NCI-H446 treated with DMSO at 0.1 percent for 48 hours (cell line): ENCODE measurements around the gene CIB1.
A peak's percentile ranks its signal among the peaks of the same experiment; 100 is the strongest.

Experiments
- DNase-seq: peaks from one replicate; lab custom pipeline; 2025; lab: John Stamatoyannopoulos, UW

The CIB1 gene

DNA sequence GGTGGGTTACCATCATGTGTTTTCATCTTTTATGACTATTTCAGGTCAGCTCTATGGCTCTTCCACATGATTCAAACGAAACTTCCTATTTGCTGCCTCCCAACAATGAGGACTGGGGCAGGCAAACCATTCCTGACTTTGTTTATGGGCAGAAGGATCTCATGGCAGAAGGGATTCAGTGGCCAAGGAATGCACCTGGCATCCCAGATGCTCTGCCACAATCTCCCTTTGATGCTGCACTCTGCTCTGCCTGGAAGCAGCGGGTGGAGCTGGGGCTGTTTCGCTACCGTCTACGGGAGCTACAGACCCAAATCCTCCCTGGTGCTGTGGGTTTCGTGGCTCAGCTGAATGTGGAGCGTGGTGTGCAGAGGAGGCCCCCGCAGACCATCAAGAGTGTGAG lies 7.1 kb upstream of the CIB1 start:
- no peak for DNase-seq

DNA sequence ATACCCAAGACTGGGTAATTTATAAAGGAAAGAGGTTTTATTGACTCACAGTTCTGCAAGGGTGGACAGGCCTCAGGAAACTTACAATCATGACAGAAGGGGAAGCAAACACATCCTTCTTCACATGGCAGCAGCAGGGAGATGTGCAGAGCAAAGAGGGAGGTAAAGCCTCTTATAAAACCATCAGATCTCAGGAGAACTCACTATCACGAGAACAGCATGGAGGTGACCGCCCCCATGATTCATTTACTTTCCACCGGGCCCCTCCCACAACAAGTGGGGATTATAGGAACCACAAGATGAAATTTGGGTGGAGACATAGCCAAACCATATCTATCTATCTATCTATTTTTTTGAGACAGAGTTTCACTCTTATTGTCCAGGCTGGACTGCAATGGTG lies 5.6 kb upstream of the CIB1 start:
- DNase-seq, result no peak

GRCh38 chr15:90234096-90234988 lies 601 bp upstream of the CIB1 start, which contains the start of gene GDPGP1:
Gene GDPGP1, plus strand, starts transcription at chr15:90234209. Its CDS starts 6,700 bp downstream, at chr15:90240909.
- DNase-seq, result no peak

DNA sequence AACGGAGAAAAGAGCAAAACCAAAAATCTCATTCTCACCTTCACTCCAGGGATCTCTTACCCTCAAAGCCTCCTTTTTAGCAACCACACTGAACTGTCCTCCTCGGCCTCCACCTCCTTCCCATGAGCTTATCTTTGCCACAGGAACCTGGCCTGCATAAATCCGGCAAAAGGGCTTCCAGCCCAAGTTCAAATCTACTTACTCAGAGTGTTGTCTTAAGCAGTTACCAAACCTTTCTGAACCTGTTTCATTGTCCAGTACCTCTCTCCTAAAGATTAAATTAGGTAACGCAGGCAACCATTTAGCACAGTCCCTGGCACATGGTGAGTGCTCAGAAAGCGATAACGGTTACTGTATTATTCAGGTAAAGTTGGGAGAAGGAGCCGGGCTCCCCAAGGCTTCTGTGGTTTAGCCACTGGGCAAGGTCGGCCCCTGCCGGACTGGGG lies 777 bp downstream of the CIB1 start:
- DNase-seq, result no peak

- DNase-seq, result no peak
Measured at GRCh38 chr15:90232196-90232595, 1.5 kb downstream of the CIB1 start.

DNA sequence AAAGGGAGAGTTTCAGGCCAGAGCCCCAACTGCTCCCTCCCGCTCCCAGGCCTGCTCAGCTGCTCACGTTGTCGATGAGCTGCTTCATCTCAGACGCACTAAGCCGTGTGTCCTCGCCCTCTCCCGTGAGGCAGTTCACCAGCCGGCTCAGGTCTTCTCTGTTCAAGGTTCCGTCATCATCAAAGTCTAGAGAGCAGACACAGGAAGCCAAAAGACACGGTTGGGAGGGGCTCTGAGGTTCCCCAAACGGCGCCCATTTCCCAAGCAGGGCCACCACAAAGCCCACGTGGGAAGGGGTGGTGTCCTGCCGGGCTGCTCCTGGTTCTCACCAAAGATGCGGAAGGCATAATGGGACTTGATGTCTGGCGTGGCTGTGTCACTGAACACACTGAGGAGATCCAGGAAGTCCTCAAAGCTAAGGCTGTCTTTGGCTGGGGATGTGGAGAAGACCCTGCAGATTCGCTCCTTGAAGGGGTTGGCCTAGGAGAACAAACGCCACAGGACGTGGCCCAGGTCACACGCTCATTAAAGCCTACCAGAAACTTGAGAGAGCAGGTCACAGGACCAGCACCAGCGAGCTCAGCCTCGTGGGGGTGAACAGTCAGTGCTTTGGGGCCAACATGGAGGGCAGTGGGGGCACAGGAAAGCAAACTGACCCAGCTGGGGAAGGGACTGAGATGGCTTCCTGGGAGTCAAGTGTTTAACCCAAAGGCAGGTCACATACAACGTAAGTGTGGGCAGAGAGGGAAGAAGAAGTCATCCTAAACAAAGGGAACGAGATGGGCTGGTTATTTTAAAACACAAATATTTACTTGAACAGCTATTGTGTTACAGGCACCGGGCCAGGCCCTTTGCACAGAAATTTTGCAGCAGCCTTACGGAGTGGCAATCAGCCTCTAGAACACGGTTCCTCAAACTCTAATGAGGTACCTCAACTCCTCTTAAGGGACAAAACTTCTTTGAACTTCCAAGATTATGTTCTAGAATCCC lies 2.4 kb downstream of the CIB1 start:
- DNase-seq, result no peak

GRCh38 chr15:90230610-90231009 lies 3.1 kb downstream of the CIB1 start:
- no peak for DNase-seq

DNA sequence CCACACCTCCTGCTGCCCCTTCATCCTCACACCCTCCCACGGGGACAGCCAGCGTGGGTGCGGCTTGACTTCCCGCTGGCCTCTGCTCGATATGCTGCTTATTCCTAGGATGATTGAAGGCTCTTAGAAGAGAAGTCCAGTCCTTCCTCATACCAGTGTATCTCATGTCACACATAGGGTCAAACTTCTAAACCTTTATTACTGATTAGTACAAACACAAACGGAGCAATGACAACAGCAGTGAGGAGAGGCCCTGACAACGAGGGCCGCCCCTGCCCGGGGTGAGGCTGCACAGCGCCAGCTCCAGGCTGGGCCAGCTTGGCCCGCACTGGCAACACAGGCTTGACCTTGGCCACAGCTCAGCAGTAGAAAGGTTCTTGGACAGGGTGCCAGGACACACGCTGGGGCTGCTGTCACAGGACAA lies 3.7 kb downstream of the CIB1 start:
- no peak for DNase-seq

GRCh38 chr15:90228960-90229359 lies 4.8 kb downstream of the CIB1 start:
- DNase-seq, result no peak

DNA sequence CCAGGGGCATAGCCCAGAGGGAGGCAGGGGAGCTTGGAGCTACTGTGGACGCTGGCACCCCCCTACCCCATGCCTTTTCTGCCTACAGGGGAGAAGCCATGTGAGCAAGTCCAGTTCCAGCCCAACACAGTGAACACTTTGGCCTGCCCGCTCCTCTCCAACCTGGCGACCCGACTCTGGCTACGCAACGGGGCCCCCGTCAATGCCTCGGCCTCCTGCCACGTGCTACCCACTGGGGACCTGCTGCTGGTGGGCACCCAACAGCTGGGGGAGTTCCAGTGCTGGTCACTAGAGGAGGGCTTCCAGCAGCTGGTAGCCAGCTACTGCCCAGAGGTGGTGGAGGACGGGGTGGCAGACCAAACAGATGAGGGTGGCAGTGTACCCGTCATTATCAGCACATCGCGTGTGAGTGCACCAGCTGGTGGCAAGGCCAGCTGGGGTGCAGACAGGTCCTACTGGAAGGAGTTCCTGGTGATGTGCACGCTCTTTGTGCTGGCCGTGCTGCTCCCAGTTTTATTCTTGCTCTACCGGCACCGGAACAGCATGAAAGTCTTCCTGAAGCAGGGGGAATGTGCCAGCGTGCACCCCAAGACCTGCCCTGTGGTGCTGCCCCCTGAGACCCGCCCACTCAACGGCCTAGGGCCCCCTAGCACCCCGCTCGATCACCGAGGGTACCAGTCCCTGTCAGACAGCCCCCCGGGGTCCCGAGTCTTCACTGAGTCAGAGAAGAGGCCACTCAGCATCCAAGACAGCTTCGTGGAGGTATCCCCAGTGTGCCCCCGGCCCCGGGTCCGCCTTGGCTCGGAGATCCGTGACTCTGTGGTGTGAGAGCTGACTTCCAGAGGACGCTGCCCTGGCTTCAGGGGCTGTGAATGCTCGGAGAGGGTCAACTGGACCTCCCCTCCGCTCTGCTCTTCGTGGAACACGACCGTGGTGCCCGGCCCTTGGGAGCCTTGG lies 5.6 kb downstream of the CIB1 start:
- DNase-seq, result no peak

DNA sequence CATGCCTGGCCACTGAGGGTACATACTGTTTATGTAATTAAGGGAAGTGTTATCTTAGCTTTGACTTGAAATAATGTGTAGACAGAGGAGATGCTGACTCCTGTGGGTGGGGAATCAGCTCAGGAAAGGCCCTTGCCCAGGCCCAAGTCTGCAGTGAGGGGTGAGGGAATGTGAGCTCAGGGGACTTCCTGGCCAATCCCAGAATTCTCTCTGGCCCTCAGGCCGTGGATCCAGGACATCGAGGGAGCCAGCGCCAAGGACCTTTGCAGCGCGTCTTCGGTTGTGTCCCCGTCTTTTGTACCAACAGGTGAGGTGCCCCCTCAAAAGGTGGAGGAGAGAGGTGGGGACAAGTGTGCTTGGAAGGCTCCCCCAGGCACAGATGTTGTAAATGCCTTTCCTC lies 6.4 kb downstream of the CIB1 start:
- no peak for DNase-seq

DNA sequence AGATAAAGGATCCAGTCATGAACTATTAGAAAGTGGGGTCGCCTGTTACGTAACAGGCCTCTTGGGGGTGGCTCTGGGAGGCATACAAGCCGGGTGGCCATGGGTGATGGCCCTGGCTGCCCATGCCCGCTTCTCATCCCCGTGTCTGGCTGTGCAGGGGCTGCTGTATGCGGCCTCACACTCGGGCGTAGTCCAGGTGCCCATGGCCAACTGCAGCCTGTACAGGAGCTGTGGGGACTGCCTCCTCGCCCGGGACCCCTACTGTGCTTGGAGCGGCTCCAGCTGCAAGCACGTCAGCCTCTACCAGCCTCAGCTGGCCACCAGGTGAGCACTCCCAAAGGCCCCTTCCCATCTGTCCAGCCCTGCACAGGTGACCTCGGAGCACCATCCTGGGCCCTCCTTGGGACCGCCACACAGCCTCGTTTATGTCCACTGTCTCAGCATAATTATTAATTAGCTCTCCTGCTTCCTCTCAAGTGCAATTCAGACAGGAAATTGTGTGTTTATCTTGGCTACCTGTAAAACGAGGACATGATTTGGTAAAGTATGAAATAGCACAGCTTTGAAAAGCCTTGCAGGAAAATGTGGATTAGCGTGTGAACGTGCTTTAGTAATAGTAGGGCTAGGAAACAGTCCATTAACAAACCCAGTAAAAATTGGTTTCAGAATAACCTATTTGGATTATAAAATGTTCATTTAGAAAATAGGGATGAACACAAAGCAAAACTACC lies 8.1 kb downstream of the CIB1 start:
- no peak for DNase-seq

DNA sequence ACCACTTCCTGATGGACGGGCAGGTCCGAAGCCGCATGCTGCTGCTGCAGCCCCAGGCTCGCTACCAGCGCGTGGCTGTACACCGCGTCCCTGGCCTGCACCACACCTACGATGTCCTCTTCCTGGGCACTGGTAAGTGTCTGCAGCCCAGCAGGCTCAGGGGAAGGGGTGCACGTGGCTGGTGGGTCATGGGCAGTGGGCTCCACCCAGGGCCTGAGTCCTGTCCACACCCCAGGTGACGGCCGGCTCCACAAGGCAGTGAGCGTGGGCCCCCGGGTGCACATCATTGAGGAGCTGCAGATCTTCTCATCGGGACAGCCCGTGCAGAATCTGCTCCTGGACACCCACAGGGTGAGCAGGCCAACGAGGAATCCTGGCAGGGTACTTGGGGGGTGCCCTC lies 8.7 kb downstream of the CIB1 start:
- no peak for DNase-seq

- no peak for DNase-seq
Measured at GRCh38 chr15:90223441-90224165, 10.1 kb downstream of the CIB1 start.

DNA sequence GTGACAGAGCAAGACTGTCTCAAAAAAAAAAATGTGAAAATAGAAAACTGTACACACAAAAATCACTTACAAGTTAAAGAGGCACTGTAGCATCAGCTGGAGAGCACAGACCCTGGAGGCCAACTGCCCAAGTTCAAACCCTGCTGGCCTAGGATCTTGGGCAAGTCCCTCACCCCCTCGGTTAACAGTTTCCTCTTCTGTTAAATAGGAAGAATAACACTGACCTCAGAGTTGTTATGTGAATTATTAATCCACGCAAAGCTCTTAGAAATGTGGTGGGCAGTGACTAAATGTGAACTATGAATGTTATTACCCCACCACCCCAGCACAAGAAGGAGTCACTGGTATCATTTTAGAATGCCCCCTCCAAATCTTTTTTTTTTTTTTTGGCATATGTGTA lies 11.2 kb downstream of the CIB1 start:
- no peak for DNase-seq

DNA sequence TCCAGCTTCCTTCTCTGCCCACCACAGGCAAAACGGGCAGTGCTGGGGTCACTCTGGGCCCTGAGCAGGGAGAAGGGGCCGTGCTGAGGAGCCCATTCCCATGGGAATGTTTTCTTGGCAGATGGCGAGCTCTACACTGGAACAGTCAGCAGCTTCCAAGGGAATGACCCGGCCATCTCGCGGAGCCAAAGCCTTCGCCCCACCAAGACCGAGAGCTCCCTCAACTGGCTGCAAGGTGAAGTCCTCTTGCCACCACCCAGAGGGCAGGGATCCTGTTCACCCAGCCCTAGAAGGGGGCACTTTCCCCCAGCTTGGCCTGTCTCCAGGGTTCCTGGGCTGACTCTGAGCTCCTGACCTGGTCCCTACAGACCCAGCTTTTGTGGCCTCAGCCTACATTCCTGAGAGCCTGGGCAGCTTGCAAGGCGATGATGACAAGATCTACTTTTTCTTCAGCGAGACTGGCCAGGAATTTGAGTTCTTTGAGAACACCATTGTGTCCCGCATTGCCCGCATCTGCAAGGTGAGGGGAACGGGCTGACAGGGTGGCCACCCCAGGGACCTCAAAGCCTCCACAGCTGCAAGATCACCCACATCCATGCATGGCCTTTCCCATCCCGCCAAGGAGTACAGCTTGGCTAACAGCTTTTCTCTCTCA lies 12.4 kb downstream of the CIB1 start:
- DNase-seq, result peak; percentile 64

DNA sequence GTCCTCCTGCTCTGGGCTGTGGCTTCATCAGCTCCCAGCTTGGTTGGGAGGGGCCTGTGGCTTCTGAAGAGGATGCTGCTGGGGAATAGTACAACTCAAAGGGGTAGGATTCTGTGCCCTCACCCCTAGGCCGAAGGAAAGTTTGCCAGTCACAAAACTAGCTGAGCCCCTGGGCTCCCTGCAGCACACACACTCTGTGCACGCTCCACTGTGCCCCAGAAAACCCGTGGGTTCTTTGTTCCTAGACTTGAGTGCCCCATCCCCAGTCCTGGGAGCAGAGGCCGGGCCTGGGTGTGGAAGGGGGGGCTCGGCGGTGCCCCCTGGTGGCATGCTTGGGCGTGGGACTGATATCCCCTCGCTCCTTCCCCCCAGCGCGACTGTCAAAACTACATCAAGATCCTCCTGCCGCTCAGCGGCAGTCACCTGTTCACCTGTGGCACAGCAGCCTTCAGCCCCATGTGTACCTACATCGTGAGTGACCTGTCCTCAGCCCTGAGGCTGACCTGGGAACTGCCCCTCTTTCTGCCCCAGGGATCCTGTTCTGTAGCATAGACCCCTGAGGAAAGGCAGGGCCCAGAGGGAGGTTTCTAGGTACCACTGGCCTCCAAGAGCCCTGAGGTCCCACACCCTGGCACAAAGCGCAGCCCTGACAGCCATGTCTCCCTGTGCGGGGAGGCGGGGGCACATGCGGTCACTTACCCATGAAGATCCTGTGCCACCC lies 14.2 kb downstream of the CIB1 start:
- no peak for DNase-seq

DNA sequence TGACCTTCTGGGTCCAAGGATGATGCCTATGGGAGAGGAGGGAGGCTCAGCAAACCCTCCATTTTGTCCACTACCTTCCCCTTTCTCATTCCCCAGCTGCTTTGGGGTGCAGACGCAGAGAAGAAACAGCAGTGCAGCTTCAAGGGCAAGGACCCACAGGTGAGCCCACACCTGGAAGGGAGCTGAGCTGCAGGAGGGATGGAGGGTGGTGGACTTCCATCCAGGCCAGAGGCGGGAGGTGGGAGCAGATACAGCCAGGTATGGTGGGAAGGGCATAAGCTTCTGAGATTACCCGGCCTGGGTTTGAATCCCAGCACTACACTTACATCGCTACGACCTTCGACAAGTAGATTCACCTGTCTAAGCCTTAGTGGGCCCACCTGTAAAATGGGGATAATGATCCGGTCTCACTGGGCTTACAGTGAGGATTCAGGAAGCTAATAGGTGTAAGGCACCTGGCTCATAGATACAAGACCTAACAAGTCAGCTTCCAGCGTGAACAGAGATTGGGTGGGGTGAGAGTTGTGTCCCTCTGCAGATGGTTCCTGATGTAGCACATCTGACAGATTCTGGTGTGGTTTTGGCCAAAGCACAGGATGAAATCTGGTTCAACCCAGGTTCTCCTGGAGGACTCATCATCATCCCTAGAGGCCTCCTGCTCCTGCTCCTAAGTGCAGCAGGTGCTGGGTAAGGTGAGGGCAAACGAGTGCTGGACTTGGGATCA lies 15.9 kb downstream of the CIB1 start:
- no peak for DNase-seq
